ENCODE measurements around the gene GGACT.

DNA sequence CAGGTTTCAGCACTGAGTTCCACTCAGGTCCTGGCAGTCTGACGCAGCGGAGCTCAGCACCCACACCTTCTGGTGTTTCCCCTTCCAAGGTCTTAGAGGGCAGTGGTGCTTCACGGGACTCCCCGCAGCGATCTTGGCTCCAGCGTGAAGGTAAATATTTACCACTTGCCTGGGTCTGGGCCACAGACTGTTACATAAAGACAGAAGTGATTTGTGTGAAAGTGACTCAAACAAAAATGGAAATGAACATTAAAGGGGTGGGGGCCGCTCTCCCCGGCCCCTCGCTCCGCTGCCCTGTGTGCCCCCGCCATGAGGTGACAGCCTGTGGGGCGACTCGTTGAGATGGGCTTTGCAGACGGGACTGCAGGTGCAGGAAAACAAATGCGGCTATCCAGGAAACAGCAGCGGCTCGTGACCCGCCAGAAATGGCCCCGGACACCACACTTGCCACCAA lies 55.0 kb downstream of the GGACT start:
- TF ChIP-seq, protein P1, sequence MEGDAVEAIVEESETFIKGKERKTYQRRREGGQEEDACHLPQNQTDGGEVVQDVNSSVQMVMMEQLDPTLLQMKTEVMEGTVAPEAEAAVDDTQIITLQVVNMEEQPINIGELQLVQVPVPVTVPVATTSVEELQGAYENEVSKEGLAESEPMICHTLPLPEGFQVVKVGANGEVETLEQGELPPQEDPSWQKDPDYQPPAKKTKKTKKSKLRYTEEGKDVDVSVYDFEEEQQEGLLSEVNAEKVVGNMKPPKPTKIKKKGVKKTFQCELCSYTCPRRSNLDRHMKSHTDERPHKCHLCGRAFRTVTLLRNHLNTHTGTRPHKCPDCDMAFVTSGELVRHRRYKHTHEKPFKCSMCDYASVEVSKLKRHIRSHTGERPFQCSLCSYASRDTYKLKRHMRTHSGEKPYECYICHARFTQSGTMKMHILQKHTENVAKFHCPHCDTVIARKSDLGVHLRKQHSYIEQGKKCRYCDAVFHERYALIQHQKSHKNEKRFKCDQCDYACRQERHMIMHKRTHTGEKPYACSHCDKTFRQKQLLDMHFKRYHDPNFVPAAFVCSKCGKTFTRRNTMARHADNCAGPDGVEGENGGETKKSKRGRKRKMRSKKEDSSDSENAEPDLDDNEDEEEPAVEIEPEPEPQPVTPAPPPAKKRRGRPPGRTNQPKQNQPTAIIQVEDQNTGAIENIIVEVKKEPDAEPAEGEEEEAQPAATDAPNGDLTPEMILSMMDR (IDR thresholded peaks at IDR 0.05) = no peak
- TF ChIP-seq ZFX (IDR thresholded peaks at IDR 0.05; ENCODE audit: borderline replicate concordance) = no peak

Measured in 22Rv1 (cell line).